AG04449 (cell line): ENCODE results near the gene HOXB2.

Experiments used
- CTCF ChIA-PET: fragments of 350-600 bp; formaldehyde crosslinking; extraction: SDS; loops from one replicate; lab custom pipeline; 2021; ENCODE audit warnings: antibody characterized with exemption; lab: Yijun Ruan, JAX
- POLR2A ChIA-PET: fragments of 400-600, 350-600 bp; formaldehyde crosslinking; extraction: SDS; loops from one replicate; lab custom pipeline; 2020; ENCODE audit warnings: antibody characterized with exemption, inconsistent platforms; lab: Yijun Ruan, JAX
- DNase-seq: peaks from one replicate; pipeline ENCODE4 v3.0.0-alpha.2; 2010; ENCODE audit warnings: low read depth, low spot score
- H3K4me3 ChIP-seq: 2 replicates; pipeline ENCODE4 v1.5.1; 2011; ENCODE audit warnings: low read depth, mild to moderate bottlenecking, control low read depth, low read length
- TF ChIP-seq, protein P1 (sequence below): IDR thresholded peaks from one replicate; pipeline ENCODE4 v1.5.1; 2011; ENCODE audit warnings: mild to moderate bottlenecking, moderate library complexity, low read length, control low read depth, inconsistent platforms; ENCODE audit not compliant: insufficient read depth; ENCODE audit errors: missing control alignments

The HOXB2 gene

DNA sequence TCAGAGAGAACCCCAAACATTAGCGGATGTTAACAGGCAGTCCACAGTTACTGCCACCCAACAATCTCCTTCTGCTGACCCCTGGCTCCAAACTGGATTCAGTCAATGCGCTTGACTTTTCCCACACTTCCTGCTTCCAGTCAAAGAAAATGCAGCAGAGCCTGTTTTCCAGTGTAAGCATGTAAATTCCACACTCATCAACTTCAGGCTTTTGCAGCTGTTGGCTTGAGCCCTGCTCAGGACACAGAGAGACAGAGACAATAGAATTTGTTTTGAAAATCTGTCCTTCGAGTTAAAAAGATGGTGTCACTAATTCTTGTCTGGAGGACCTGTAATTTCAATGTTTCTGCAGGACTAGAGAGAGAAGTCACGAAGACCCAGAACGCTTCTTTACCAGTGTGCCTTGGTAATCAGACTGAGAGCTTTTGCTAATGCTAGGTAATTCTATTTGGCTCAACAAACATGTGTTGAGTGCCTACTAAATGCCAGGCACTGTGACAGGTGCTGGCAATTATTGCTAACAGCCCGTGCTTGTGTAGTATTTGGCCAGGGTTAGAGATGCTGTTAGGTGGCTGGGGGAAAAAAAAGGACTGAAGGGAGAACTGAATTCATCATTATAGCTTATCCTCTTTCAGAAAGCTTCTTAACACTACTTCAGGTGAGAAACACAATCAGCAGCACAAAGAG is 46.6 kb downstream of the HOXB2 start:
- TF ChIP-seq, protein P1, sequence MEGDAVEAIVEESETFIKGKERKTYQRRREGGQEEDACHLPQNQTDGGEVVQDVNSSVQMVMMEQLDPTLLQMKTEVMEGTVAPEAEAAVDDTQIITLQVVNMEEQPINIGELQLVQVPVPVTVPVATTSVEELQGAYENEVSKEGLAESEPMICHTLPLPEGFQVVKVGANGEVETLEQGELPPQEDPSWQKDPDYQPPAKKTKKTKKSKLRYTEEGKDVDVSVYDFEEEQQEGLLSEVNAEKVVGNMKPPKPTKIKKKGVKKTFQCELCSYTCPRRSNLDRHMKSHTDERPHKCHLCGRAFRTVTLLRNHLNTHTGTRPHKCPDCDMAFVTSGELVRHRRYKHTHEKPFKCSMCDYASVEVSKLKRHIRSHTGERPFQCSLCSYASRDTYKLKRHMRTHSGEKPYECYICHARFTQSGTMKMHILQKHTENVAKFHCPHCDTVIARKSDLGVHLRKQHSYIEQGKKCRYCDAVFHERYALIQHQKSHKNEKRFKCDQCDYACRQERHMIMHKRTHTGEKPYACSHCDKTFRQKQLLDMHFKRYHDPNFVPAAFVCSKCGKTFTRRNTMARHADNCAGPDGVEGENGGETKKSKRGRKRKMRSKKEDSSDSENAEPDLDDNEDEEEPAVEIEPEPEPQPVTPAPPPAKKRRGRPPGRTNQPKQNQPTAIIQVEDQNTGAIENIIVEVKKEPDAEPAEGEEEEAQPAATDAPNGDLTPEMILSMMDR, result no peak
- ChIA-PET POLR2A (no interaction called here), CTCF (interaction anchor here (2.1 to 3.8 kb wide), 3 partner anchors 11 to 24 kb away, joined by 9 to 18 read pairs (median 16); no protein-coding TSS in a partner anchor)
- no peak overlapping the region for H3K4me3 ChIP-seq
- DNase-seq, result no peak

DNA sequence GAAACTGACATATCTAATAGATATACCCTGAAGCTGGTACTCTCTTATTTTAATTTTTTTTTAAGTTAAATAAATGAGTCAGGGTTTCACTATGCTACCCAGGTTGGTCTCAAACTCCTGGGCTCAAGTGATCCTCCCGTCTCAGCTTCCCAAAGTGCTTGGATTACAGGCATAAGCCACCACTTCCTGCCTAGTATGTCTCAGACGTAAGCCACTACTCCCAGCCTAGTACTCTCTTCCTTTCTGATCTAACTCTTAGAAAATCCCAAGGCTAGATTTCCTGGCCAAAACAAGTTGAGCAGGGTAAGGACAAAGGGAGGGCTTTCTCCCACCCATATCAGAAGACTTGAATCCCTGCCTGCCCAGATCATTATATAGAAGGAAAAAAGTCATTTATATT is 47.8 kb downstream of the HOXB2 start:
- CTCF ChIA-PET, result interaction anchor here (1.1 to 3.8 kb wide), 5 partner anchors 10 to 161 kb away, joined by 3 to 18 read pairs (median 3); no protein-coding TSS in a partner anchor
- POLR2A ChIA-PET, result interaction anchor here (1.2 kb wide), 1 partner anchor 13 kb away, joined by 6 read pairs; no protein-coding TSS in a partner anchor
- TF ChIP-seq, protein P1, result no peak

DNA sequence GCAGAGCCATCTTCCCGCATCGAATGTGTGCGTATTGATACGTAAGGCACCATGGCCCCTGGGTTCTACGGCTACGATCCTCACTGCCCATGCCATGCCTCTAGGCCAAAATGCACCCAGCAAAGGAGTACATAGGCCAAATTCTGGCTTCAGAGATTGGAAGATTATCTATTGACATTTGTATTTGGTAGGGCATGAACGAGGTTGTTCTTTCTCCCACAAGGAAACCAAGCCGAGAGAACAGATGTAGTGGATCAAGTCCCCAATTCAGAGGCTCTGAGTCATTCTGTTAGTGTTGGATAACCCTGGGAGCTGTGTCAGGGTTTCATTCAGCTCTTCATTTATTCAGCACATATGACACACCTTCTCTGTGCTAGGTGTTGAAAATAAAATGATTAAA is 50.6 kb downstream of the HOXB2 start:
- no peak for DNase-seq
- ChIA-PET POLR2A (interaction anchor here (2.3 kb wide), 1 partner anchor 94 kb away, joined by 10 read pairs; no protein-coding TSS in a partner anchor), CTCF (interaction anchor here (1.0 to 4.1 kb wide), 5 partner anchors 10 to 142 kb away, joined by 3 to 33 read pairs (median 15); partner anchors contain the start of gene HOXB5)
- TF ChIP-seq, protein P1, result no peak
- H3K4me3 ChIP-seq, result no peak overlapping the region

More for the DNA sequence above, 47.8 kb downstream of the HOXB2 start:
- H3K4me3 ChIP-seq, result no peak overlapping the region
- no peak for DNase-seq
